HFF-Myc (cell line): ENCODE data around the gene RAB31.
A peak's percentile ranks its signal among the peaks of the same experiment; 100 is the strongest.

ENCODE experiments used
- DNase-seq: peaks from one replicate; pipeline ENCODE4 v3.0.0-alpha.2; 2011; ENCODE audit warnings: low read depth; ENCODE audit errors: extremely low read depth
- H3K4me3 ChIP-seq: replicated peaks from 2 replicates; pipeline ENCODE4 v1.5.1; 2011; ENCODE audit warnings: low read depth, mild to moderate bottlenecking, control low read depth, low read length
- TF ChIP-seq, protein P1 (sequence below): IDR thresholded peaks from 2 replicates; pipeline ENCODE4 v1.5.1; 2012; ENCODE audit warnings: mild to moderate bottlenecking, low read depth, low read length, control low read depth; ENCODE audit errors: missing control alignments

RAB31 gene

DNA sequence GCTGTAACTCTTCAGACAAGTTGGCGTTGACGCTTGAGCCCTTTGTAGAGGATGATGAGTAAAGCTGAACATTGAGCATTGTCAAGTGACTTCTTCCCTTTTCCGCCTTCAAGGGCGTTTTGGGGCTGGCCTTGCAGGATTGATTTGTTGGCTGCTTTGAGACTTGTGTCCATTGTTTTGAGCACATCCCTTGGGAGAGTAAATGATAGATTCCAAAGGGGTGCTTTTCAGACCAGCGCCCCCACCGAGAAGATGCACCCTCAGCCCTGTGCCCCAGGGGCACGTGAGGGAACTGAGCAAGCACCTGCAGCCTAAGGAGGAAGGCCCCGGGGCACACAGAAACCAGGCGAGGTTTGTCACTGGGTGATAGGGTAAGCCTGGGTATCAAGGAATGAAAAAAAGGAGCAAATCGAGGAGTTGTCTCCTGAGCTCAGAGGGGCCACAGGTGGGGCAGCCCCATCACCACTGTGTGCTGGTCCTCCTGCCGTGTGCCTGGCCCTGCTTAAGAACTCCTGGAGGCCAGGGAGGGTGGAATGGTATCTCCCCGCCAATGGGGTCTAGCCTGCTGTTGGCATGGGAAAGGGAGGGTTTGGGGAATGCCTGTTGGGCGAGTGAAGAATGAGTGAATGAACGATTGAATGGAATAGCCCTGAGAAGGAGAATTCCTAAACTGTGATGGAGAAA, 64.0 kb downstream of the RAB31 start:
- no peak for DNase-seq
- H3K4me3 ChIP-seq = no peak overlapping the region
- TF ChIP-seq, protein P1, sequence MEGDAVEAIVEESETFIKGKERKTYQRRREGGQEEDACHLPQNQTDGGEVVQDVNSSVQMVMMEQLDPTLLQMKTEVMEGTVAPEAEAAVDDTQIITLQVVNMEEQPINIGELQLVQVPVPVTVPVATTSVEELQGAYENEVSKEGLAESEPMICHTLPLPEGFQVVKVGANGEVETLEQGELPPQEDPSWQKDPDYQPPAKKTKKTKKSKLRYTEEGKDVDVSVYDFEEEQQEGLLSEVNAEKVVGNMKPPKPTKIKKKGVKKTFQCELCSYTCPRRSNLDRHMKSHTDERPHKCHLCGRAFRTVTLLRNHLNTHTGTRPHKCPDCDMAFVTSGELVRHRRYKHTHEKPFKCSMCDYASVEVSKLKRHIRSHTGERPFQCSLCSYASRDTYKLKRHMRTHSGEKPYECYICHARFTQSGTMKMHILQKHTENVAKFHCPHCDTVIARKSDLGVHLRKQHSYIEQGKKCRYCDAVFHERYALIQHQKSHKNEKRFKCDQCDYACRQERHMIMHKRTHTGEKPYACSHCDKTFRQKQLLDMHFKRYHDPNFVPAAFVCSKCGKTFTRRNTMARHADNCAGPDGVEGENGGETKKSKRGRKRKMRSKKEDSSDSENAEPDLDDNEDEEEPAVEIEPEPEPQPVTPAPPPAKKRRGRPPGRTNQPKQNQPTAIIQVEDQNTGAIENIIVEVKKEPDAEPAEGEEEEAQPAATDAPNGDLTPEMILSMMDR = no peak

GRCh38 chr18:9772847-9773677, 65.0 kb downstream of the RAB31 start:
- no peak for DNase-seq
- no peak overlapping the region for H3K4me3 ChIP-seq
- TF ChIP-seq, protein P1 = no peak

DNA sequence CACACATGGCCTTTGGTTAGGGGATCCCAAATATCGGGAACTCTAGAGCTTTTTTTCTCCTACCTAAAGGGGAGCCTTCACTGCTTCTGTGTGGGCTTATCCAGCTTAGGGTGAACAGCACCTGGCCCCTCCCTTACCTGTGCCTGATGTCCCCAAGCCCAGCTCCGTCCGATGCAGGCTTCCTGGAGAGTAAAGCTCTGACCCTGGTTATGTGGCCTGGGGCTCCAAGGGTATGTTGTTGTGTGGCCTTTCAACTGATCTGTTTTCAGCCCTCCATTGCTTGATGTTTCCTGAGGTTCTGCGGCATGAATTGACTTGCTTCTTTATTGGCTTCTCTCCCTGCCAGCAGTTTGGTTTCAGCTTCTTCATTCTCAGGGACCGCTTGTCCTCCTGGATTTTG, 66.0 kb downstream of the RAB31 start:
- no peak overlapping the region for H3K4me3 ChIP-seq
- DNase-seq = no peak
- TF ChIP-seq, protein P1 = no peak

- H3K4me3 ChIP-seq = no peak overlapping the region
- TF ChIP-seq, protein P1 = no peak
- no peak for DNase-seq
These were observed 67.1 kb downstream of the RAB31 start for GRCh38 chr18:9775178-9775577.

- no peak for DNase-seq
- no peak overlapping the region for H3K4me3 ChIP-seq
- TF ChIP-seq, protein P1 = no peak
These were observed 71.5 kb downstream of the RAB31 start for GRCh38 chr18:9779630-9780029.

- TF ChIP-seq, protein P1 = no peak
- H3K4me3 ChIP-seq = no peak overlapping the region
- peak; percentile 48 for DNase-seq
These were observed 74.2 kb downstream of the RAB31 start for GRCh38 chr18:9782073-9782857.
